PFSK-1 (cell line): ENCODE measurements around the gene ACACA.

Experiments
- POLR2AphosphoS5 ChIP-seq: IDR thresholded peaks from 2 replicates; pipeline ENCODE4 v1.6.1; 2012; ENCODE audit warnings: low read depth, mild to moderate bottlenecking, control low read depth, low read length, moderate library complexity
- SIN3A ChIP-seq: IDR thresholded peaks from 2 replicates; pipeline ENCODE4 v1.6.1; 2012; ENCODE audit warnings: mild to moderate bottlenecking, low read length, moderate library complexity, borderline replicate concordance; ENCODE audit not compliant: insufficient read depth
- TAF1 ChIP-seq: IDR thresholded peaks from 2 replicates; pipeline ENCODE4 v1.6.1; 2012; ENCODE audit warnings: low read length, control low read depth, borderline replicate concordance; ENCODE audit not compliant: insufficient read depth
- TF ChIP-seq, protein P1 (sequence below), 2 experiments: IDR thresholded peaks; 2 replicates each; pipeline versions ENCODE4 v1.6.1 to v1.8.0; 2011 to 2012; ENCODE audit warnings: low read depth in 2 of 2, low read length in 2 of 2, control low read depth in 1 of 2, inconsistent platforms in 1 of 2, mild to moderate bottlenecking in 1 of 2, moderate library complexity in 1 of 2; ENCODE audit not compliant: insufficient read depth in 1 of 2

DNA sequence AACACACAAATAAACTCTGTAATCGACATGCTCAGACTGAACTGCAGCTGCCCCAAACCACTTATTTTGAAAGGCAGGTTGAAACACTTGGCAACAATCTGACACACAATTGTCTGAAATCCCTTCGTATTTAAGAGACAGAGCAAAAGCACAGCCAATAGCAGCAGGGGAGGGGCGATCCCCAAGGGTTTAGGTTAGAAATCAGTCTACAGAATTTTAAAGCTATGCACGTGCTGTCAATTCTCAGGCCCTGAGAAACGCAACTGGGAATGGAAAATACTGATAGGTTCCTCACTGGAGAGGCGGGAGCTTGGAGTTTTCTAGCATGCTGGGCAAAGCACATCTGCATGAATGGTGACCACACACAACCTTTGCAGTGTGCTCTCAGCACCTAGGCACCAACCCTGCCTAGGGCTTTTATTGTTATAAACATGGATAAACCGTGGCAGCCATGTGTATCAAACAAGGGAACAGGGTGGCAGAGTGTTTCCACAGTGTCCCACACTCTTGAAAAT, 289.9 kb downstream of the ACACA start:
- TF ChIP-seq SIN3A (no peak), POLR2AphosphoS5 (no peak), TAF1 (no peak)
- TF ChIP-seq, protein P1, sequence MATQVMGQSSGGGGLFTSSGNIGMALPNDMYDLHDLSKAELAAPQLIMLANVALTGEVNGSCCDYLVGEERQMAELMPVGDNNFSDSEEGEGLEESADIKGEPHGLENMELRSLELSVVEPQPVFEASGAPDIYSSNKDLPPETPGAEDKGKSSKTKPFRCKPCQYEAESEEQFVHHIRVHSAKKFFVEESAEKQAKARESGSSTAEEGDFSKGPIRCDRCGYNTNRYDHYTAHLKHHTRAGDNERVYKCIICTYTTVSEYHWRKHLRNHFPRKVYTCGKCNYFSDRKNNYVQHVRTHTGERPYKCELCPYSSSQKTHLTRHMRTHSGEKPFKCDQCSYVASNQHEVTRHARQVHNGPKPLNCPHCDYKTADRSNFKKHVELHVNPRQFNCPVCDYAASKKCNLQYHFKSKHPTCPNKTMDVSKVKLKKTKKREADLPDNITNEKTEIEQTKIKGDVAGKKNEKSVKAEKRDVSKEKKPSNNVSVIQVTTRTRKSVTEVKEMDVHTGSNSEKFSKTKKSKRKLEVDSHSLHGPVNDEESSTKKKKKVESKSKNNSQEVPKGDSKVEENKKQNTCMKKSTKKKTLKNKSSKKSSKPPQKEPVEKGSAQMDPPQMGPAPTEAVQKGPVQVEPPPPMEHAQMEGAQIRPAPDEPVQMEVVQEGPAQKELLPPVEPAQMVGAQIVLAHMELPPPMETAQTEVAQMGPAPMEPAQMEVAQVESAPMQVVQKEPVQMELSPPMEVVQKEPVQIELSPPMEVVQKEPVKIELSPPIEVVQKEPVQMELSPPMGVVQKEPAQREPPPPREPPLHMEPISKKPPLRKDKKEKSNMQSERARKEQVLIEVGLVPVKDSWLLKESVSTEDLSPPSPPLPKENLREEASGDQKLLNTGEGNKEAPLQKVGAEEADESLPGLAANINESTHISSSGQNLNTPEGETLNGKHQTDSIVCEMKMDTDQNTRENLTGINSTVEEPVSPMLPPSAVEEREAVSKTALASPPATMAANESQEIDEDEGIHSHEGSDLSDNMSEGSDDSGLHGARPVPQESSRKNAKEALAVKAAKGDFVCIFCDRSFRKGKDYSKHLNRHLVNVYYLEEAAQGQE (IDR thresholded peaks at IDR 0.05; ENCODE audit: insufficient read depth in 1 of 2, low read depth in 2 of 2, low read length in 2 of 2), result no peak
